IPS-15b (cell line): ENCODE data around the gene PHACTR1.

Source experiments
- H3K27me3 ChIP-seq: one replicate; pipeline ENCODE4 v1.6.1; 2013; ENCODE audit warnings: low read length; ENCODE audit not compliant: control insufficient read depth, insufficient read depth
- H3K36me3 ChIP-seq: one replicate; pipeline ENCODE4 v1.6.1; 2013; ENCODE audit warnings: low read length; ENCODE audit not compliant: control insufficient read depth, insufficient read depth
- H3K4me1 ChIP-seq: one replicate; pipeline ENCODE4 v1.6.1; 2013; ENCODE audit warnings: mild to moderate bottlenecking, low read length; ENCODE audit not compliant: control insufficient read depth, insufficient read depth
- H3K4me3 ChIP-seq: one replicate; pipeline ENCODE4 v1.5.1; 2013; ENCODE audit warnings: low read depth, low read length
- H3K9ac ChIP-seq: one replicate; pipeline ENCODE4 v1.6.1; 2013; ENCODE audit warnings: low read depth, mild to moderate bottlenecking, low read length
- H3K9me3 ChIP-seq: one replicate; pipeline ENCODE4 v1.6.1; 2013; ENCODE audit warnings: mild to moderate bottlenecking, low read length; ENCODE audit not compliant: control insufficient read depth, insufficient read depth

PHACTR1 gene

DNA sequence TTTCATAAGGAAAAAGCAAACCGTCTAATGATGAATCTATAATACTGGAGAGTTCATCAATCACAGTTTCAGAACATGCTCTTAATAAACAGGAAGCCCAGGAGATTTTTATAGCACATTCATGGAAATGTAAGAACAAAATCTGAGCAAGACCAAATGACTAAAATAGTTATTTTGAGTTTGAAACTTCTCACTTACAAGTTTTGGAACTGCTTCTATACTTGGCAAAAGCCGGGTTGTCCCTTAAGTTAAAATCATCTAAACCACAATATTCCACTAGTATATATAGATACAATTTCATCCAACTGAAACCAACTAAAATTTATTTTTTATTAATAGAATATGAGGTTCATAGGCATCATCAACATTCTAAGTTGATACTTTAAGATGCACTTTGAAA is 268.2 kb downstream of the PHACTR1 start:
- H3K4me1 ChIP-seq = no peaks in the 10 kb centered on the region
- H3K4me3 ChIP-seq = no peak overlapping the region
- H3K27me3 ChIP-seq = no peaks in the 10 kb centered on the region
- no peaks in the 10 kb centered on the region for H3K9me3 ChIP-seq
- no peaks in the 10 kb centered on the region for H3K36me3 ChIP-seq
- no peak overlapping the region for H3K9ac ChIP-seq

DNA sequence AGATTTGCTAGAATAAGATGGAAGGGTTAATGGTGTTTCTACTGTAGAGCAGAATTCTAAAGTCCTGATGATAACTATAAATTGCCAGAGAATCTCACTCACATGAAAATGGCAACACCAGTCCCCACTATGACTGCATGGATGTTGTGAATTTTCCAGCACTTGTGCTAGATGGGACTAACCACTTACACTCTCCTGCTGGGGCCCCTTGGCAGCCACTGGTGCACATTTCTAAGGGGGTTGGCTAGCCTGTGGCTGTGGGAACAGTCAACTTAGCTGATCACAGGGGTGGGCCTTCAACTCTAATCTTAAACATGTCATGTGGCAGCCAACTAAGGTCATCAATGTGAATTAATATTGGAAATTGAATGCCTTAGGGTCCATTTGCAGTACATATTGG is 271.2 kb downstream of the PHACTR1 start:
- no peaks in the 10 kb centered on the region for H3K27me3 ChIP-seq
- H3K4me1 ChIP-seq = peaks cover 5% of the 10 kb centered on the region
- H3K4me3 ChIP-seq = no peak overlapping the region
- no peak overlapping the region for H3K9ac ChIP-seq
- H3K36me3 ChIP-seq = no peaks in the 10 kb centered on the region
- H3K9me3 ChIP-seq = no peaks in the 10 kb centered on the region

- Histone ChIP-seq H3K27me3 (no peaks in the 10 kb centered on the region), H3K36me3 (no peaks in the 10 kb centered on the region), H3K4me1 (peaks cover 8% of the 10 kb centered on the region), H3K9me3 (no peaks in the 10 kb centered on the region), H3K4me3 (no peak overlapping the region), H3K9ac (no peak overlapping the region)
Observed at GRCh38 chr6:12990162-12990561, 273.6 kb downstream of the PHACTR1 start.

DNA sequence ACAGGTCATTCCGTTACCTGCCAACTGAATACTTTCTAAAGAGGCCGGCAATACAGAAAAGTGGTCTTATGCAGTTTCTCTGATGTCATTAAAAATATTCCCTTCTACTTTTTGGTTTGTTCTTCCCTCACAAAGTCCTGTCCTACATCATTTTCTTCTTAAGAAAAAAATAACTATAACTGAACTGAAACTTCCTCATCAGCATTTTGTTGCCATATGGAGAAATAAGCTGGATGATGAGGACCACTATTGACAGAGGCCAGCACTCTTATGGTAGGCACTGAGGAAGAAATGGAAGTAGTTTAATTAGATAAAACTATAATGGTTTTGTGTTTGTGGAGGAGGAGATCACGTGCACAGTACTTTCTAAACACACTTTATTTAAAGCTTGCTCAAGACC is 274.9 kb downstream of the PHACTR1 start:
- Histone ChIP-seq H3K36me3 (no peaks in the 10 kb centered on the region), H3K9ac (no peak overlapping the region), H3K27me3 (no peaks in the 10 kb centered on the region), H3K4me3 (no peak overlapping the region), H3K4me1 (peaks cover 8% of the 10 kb centered on the region), H3K9me3 (no peaks in the 10 kb centered on the region)

DNA sequence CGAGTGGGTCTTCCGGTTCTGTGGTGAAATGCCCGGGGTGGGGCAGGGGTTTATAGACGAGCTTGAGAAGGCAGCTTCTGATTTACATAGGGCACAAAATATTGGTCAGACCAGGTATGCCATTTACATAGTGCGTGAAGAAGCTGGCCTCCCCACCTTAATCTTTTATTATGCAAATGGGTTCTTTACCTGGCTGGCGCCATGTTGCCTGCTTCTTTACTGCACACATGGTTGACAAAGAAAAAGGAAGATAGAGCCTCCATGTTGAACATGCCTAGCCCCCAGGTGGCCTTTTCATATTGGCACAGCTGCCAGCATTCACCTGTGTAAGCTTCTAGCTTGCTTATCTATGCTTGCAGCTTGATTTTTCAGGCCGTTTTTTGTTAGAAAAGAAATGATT is 276.2 kb downstream of the PHACTR1 start:
- Histone ChIP-seq H3K4me1 (peaks cover 8% of the 10 kb centered on the region), H3K4me3 (no peak overlapping the region), H3K9me3 (no peaks in the 10 kb centered on the region), H3K9ac (no peak overlapping the region), H3K27me3 (no peaks in the 10 kb centered on the region), H3K36me3 (no peaks in the 10 kb centered on the region)

DNA sequence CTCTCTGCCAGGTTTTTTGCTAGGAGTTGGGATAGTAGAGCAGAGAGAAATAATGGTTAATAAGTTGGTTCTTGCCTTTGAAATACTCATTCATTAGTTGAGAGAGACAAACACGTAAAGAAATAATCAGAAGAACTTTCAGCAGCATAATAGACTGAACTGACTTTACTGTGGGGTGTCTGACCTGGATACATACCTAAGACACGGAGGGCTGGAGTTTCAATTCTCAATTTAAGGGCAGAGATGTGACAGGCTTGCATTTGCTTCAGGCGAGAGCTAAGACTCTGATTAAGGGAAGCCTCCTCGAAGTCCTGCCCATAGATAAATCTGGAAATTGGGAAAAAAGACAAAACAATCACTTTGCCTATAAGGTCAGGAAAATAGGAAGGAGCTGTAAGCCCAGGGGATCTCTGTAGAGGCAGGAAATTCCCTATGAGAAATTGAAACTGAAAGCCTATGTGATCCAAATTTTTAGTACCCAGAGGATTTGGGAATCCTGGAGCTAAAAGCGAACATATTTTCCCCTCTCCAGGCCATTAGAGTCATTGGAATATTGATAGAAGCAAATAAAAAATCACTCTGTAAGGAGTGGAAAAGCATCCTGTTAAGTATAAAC is 276.8 kb downstream of the PHACTR1 start:
- H3K36me3 ChIP-seq = no peaks in the 10 kb centered on the region
- peaks cover 8% of the 10 kb centered on the region for H3K4me1 ChIP-seq
- no peaks in the 10 kb centered on the region for H3K9me3 ChIP-seq
- H3K27me3 ChIP-seq = no peaks in the 10 kb centered on the region
- no peak overlapping the region for H3K4me3 ChIP-seq
- H3K9ac ChIP-seq = no peak overlapping the region

- H3K4me3 ChIP-seq = no peak overlapping the region
- no peaks in the 10 kb centered on the region for H3K9me3 ChIP-seq
- no peak overlapping the region for H3K9ac ChIP-seq
- no peaks in the 10 kb centered on the region for H3K27me3 ChIP-seq
- H3K4me1 ChIP-seq = peaks cover 8% of the 10 kb centered on the region
- H3K36me3 ChIP-seq = no peaks in the 10 kb centered on the region
Observed at GRCh38 chr6:12995419-12995818, 278.9 kb downstream of the PHACTR1 start.

DNA sequence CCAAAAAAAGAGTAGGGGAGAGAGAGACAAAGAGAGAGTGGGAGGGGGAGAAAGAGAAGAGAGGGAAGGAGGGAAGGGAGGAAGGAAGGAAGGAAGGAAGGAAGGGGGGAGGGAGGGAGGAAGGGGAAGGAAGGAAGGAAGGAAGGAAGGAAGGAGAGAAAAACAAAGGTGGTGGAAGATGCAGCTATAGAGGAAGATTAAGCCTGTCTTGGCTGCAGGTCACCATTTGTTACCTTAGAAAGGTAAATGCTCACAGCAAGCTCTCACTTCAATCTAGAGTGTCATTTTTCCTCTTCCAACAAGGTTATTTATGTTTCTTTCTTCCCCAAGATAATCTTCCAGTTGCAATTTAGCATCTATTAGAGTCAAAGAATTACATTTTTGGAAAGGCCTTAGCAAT is 284.0 kb downstream of the PHACTR1 start:
- H3K4me1 ChIP-seq = no peaks in the 10 kb centered on the region
- no peak overlapping the region for H3K9ac ChIP-seq
- no peaks in the 10 kb centered on the region for H3K36me3 ChIP-seq

GRCh38 chr6:13001927-13002326 is 285.4 kb downstream of the PHACTR1 start:
- H3K36me3 ChIP-seq = no peaks in the 10 kb centered on the region
- no peaks in the 10 kb centered on the region for H3K4me1 ChIP-seq
- H3K4me3 ChIP-seq = no peak overlapping the region
- H3K9ac ChIP-seq = no peak overlapping the region
- no peaks in the 10 kb centered on the region for H3K27me3 ChIP-seq
- H3K9me3 ChIP-seq = no peaks in the 10 kb centered on the region

More for the DNA sequence above, 284.0 kb downstream of the PHACTR1 start:
- Histone ChIP-seq H3K4me3 (no peak overlapping the region), H3K27me3 (no peaks in the 10 kb centered on the region), H3K9me3 (no peaks in the 10 kb centered on the region)

DNA sequence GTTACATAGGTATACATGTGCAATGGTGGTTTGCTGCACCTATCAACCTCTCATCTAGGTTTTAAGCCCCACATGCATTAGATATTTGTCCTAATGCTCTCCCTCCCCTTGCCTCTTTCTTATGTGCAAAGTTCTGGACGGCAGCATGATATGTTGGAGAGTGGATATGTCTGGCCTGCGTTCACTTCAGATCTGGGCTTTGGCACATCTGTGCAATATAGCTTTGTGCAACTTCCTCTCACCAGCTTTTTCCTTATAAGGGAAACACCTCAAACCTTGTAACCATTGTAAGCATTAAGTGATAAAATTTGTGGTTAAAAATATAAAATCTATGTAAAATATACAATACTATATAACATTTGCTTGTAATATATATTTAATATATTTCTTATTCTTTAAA is 288.0 kb downstream of the PHACTR1 start:
- Histone ChIP-seq H3K9ac (no peak overlapping the region), H3K36me3 (no peaks in the 10 kb centered on the region), H3K4me3 (no peak overlapping the region), H3K27me3 (no peaks in the 10 kb centered on the region), H3K4me1 (no peaks in the 10 kb centered on the region), H3K9me3 (no peaks in the 10 kb centered on the region)

DNA sequence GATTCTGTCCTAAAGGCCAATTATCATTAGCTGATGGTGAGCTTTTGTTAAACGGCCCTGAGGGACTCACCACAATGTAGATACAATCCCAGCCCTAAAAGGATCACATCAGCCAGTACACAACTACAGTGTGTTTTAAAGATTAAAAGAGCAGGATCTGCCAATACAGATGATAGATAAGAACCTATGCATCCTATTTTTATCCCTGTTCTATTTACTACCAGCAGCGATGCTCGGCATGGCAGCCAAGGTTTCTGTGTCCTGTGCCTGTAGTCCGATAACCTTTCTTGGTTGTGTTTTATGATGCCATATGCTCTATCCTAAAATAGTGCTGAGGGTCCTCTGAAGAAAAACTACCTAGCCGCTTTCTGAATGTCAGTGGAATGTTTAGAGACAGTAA is 289.4 kb downstream of the PHACTR1 start:
- no peaks in the 10 kb centered on the region for H3K9me3 ChIP-seq
- H3K27me3 ChIP-seq = no peaks in the 10 kb centered on the region
- H3K4me3 ChIP-seq = no peak overlapping the region
- no peak overlapping the region for H3K9ac ChIP-seq
- no peaks in the 10 kb centered on the region for H3K36me3 ChIP-seq
- H3K4me1 ChIP-seq = no peaks in the 10 kb centered on the region

DNA sequence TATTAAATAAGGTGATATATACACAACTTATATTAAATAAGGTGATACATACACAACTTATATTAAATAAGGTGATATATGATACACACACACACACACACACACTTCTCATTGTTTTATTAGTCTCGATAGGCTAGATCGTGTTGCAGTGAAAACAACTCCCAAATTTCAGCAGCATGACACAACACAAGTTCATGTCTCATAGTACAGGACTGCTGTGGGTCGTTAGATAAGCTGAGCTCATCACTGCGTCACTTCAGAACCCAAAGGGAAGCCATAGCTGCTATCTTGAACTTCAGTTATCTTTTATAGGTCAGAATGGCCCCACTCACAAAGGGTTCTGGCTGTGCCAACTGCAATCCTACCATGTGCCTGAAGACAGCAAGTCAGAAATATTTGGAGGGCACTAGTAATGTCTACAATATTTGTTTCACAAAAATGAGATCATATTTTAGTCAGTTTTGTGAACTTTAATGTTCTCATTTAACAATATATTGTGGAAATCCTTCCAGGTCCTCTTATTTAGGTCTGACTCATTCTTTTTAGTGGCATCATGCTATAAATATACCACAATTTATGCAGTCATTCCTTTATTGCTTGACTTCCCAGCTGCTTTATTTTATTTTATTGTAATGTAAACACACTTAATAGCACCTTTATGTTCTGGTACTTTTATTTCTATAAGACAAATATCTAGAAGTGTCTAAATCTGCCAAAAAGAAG is 290.2 kb downstream of the PHACTR1 start:
- H3K9me3 ChIP-seq = no peaks in the 10 kb centered on the region
- H3K9ac ChIP-seq = no peak overlapping the region
- H3K4me3 ChIP-seq = no peak overlapping the region
- H3K4me1 ChIP-seq = no peaks in the 10 kb centered on the region
- H3K36me3 ChIP-seq = no peaks in the 10 kb centered on the region
- H3K27me3 ChIP-seq = peaks cover 4% of the 10 kb centered on the region
